Islet of Langerhans (tissue), 1 donor: Measurements from ENCODE around the gene CDADC1.
"Not testable (repeated sequence)": the region's sequence is repeated elsewhere in the genome, so short reads cannot be mapped to it uniquely, and the experiment has no call there.

Experiments
- FAIRE-seq: peaks from one replicate; lab custom pipeline; 2011; peaks lifted over from hg19 to GRCh38; lab: Jason Lieb, UNC

CDADC1 gene

GRCh38 chr13:49238621-49239020, 9.1 kb upstream of the CDADC1 start:
- FAIRE-seq: no peak

GRCh38 chr13:49240017-49240416, 7.7 kb upstream of the CDADC1 start:
- no peak for FAIRE-seq

- no peak for FAIRE-seq
Observed at GRCh38 chr13:49241296-49241695, 6.4 kb upstream of the CDADC1 start.

GRCh38 chr13:49245101-49245500, 2.6 kb upstream of the CDADC1 start:
- no peak for FAIRE-seq

GRCh38 chr13:49246850-49247642, 679 bp upstream of the CDADC1 start:
- no peak for FAIRE-seq

GRCh38 chr13:49248622-49249002, 887 bp downstream of the CDADC1 start:
- FAIRE-seq: no peak

- no peak for FAIRE-seq
Observed at GRCh38 chr13:49251326-49251725, 3.6 kb downstream of the CDADC1 start.

- no peak for FAIRE-seq
Observed at GRCh38 chr13:49253310-49253709, 5.6 kb downstream of the CDADC1 start.

- FAIRE-seq: no peak
Observed at GRCh38 chr13:49254007-49254406, 6.3 kb downstream of the CDADC1 start.

GRCh38 chr13:49256841-49257240, 9.1 kb downstream of the CDADC1 start:
- FAIRE-seq: peak; percentile 58

GRCh38 chr13:49258089-49258796, 10.5 kb downstream of the CDADC1 start:
- FAIRE-seq: no peak

GRCh38 chr13:49259586-49259985, 11.9 kb downstream of the CDADC1 start:
- no peak for FAIRE-seq

- FAIRE-seq: no peak
Observed at GRCh38 chr13:49262634-49263033, 14.9 kb downstream of the CDADC1 start.

GRCh38 chr13:49265822-49266221, 18.1 kb downstream of the CDADC1 start:
- no peak for FAIRE-seq

- FAIRE-seq: no peak
Observed at GRCh38 chr13:49271264-49271663, 23.5 kb downstream of the CDADC1 start.

GRCh38 chr13:49272296-49272695, 24.6 kb downstream of the CDADC1 start:
- FAIRE-seq: no peak

GRCh38 chr13:49278211-49278610, 30.5 kb downstream of the CDADC1 start:
- no peak for FAIRE-seq

- no peak for FAIRE-seq
Observed at GRCh38 chr13:49279112-49279511, 31.4 kb downstream of the CDADC1 start.

GRCh38 chr13:49279885-49280284, 32.2 kb downstream of the CDADC1 start:
- FAIRE-seq: no peak

GRCh38 chr13:49287995-49288394, 40.3 kb downstream of the CDADC1 start:
- no peak for FAIRE-seq

- FAIRE-seq: no peak
Observed at GRCh38 chr13:49288458-49288857, 40.7 kb downstream of the CDADC1 start.

GRCh38 chr13:49292742-49293486, 45.2 kb downstream of the CDADC1 start:
- no peak for FAIRE-seq

GRCh38 chr13:49294723-49295122, 47.0 kb downstream of the CDADC1 start:
- not testable (repeated sequence) for FAIRE-seq
